Stimulated activated CD4-positive, alpha-beta T cell treated with anti-CD3 and anti-CD28 coated beads, Interleukin-2, amount 100 ng/mL, for 48 hours (primary cell): ENCODE data around the gene TCF4.

Source experiments
- DNase-seq, 2 donors: peaks; one replicate each; pipeline ENCODE4 v3.0.0-alpha.2; 2020

Gene TCF4

DNA sequence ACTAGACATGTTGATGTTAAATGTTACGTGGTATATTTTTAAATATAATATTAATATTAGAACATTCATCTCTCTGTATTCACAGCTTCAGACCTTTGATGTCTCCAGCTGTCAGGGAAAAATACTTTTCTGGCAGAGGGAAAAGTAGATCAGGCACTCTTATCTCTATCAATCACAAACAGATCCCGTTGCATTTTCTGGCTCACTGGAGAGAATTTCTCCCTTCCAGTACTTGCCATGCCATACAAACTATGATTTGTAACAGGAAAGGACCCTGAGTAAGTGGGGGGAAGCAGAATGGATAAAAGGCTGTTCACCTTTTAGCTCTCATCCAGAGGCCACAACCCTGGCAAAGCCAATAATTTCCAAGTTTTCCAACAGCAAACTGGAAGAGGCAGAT is 158.0 kb downstream of the TCF4 start:
- no peak for DNase-seq

DNA sequence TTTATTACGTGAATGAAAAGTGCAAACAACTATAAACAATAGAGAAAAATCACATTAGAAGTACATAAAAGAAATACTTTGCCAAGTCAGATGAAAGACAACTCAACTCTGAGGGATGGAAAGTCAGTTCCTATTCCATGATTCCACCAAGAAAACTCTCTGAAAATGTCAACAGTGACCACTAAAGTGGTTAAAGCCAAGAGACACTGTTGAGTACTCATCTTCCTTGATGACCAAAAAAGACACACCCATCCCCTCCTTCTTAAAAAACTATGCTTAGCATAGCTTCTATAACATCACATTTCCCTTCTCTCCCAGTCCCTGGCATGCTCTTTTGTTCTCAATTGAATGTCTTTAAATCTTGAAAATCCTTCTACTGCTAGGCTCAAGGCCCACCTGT is 160.0 kb downstream of the TCF4 start:
- no peak for DNase-seq

- no peak for DNase-seq
These were observed 162.3 kb downstream of the TCF4 start for GRCh38 chr18:55425698-55426097.

DNA sequence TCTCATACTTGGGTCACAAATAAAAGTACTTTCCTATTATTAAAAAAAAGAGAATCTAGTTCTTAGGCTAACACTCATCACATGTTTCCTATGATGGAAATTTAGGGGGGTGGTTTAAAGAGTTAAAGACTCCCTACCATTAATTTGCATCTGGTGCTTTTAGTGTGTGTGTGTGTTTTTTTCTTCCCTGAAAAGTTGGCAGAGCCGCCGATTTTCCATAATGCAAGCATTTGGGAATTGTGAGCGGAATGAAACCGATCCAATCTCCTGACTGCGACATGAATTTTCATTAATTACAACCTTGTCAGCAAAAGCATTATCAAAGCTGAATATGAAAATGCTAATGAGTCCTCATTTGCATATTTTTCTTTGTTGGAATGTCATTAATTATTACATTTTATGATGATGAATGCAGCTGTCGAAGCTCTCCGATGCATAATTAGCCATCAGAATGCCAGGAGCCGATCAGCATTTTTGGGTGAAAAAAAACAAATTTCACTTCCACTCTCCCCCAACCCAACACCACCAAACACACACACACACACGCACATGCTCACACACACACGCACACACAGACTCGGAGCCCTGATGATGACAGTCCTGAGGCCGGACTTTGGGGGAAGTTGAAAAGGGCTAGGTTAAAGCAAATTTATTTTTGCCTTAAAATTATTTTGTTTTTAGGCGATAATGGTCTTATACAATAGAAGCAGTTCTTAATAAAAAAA is 165.4 kb downstream of the TCF4 start:
- no peak for DNase-seq

- DNase-seq = no peak
These were observed 166.2 kb downstream of the TCF4 start for GRCh38 chr18:55421615-55422419.

DNA sequence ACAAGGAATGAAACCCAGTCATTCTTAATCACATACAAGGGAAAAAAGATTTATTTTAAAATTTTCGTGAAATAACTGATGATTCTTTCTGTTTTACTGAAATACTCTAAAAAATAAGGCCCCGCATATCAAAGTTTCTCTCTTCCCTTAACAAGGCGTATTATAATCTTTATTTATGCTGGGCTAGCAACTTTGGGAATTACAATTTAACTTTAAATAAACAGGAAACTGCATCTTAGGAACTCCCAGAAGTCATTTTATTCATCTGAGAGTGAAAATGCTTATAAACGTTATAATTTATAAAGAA is 166.7 kb downstream of the TCF4 start:
- DNase-seq = no peak

GRCh38 chr18:55420665-55421307 is 167.2 kb downstream of the TCF4 start:
- no peak for DNase-seq

GRCh38 chr18:55419947-55420664 is 167.9 kb downstream of the TCF4 start:
- no peak for DNase-seq

DNA sequence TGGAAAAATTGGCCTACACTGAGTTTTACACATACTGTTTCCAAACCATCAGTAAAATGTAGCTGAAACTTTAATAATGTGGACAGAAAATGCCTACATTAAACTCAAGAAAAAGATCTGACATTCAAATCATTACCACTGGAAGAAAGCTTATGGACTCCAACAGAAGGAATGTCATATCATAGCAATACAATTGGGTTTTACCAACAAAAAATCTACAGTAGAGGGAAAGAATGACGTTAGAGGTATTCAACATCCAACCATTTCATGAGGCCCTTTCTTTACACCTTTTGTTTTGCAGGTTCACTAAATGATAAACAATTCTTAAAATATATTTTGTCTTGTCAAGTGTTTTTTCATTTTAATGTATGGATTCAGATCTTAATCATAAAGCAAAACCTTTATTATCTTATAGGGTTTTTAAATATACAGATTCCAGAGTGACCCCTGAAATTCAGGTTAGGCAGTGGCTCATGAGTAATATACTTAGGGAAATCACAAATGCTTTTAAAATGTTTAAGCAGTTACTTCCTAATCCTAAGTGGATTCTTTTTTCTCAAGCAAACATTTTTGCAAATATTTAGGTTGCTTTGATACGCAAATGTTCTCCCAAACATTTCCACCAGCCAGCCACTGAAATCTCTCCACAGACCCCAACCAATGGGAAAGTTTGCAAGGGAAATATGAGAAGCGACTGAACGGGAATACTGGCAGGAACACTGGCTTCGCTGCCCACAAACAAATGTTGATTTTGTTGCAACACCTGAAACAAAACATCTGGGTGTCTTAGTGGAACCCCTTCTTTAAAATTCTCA is 168.7 kb downstream of the TCF4 start:
- no peak for DNase-seq

DNA sequence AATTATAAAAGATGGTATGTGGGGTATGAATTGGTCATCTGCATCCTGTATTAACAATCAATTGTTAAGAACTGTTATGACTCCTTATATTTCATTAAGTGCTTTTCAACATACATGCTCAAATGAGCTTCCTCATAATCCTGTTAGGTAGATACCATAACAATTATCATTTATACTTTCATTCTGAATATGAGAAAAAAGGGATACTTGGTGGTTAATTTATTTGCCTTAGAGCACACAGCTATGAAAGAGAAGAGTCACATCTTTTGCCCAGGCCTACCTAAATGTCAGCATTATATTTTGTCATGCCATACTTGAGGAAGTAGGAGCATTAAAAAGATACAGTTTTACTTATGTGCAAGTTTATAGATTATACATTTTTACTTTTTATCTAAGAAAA is 169.6 kb downstream of the TCF4 start:
- no peak for DNase-seq

GRCh38 chr18:55416791-55417190 is 171.2 kb downstream of the TCF4 start:
- DNase-seq = no peak

DNA sequence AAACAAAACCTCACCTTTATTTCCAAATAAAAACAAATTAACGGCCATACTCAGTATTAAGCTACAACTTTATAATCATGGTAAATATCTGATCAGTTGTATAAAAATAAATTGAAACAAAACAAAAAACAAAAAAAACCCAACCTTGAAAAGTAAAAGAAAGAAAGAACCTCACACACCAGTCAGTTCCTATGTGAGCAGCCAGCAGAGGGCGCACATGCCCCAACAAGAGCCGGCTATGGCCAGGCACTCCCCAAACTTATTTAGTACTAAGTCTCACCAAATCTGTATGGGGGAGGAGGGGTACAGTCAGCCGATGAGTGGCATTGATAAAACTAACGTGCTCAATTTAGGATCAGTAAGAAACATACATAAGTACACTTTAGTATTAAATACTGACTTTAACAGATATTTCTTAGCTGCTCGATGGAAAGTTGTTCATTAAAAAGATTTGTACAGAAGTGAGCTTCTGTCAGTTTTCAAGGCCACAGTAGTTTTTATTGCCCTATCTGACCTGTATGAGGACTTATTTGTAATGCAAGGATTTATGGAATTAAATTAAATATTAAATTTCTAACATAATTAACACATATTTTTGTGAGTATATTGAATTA is 172.6 kb downstream of the TCF4 start:
- peak; percentile 64 to 72 for DNase-seq

DNA sequence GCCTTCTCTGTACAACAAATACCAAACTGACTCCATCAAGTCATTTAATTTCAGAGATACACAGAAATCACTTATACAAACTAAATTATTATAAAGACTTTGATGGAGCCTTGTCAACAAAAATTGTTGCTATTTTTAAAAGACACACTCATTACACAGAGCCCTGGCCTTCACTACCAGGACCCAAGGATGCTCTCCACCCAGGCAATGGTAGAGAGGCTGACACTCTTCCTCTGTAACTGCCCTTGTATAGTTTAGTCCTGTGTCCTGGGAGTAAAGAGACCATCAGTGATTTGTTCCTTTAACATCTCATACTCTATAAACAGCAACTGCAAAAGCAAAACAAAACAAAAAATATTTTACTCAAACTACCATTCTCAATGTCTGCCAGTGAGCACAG is 173.5 kb downstream of the TCF4 start:
- no peak for DNase-seq

DNA sequence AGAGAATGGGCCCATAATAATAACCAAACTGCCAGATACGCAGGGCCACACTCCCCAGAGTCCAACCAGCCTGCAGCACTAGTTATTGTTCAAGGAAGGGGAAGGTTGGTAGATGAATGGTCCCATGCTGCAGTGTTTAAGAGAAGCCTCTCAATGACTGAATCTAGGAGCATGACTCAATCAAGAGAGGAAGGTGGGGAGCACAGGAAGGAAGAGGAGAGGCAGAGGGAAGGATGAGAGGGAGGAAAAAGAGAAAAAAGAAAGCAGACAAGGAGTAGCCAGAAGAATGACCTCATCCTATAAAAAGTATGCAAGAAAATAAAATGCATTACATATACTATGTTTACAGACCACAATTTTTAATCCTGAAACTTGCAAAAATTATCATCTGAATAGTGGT is 174.5 kb downstream of the TCF4 start:
- no peak for DNase-seq

- DNase-seq = no peak
These were observed 180.0 kb downstream of the TCF4 start for GRCh38 chr18:55407774-55408535.

- DNase-seq = no peak
These were observed 180.8 kb downstream of the TCF4 start for GRCh38 chr18:55407191-55407590.

GRCh38 chr18:55406451-55406991 is 181.5 kb downstream of the TCF4 start:
- DNase-seq = no peak

DNA sequence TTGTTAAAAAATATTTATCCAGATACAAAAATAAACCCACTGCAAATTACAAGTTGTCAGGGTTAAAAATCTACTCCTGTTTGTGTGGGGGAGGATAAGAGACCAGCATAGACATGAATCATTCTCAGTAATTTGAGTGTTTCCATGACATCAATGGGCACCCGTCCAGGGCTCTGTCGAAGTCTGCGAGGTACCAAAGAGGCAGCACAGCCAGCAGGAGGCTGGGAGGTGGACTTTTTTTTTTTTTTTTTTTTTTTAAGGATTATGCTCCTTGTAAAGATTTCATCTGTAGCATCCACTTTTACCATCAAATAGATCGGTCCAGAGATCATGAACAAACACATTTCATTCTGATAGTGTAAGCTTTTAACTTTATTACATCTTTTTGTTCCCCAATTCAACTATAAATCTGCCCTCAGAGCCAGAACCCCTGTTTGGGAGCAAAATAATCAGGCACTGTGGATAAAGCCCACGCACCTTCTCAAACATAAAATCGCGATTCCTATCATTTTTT is 182.0 kb downstream of the TCF4 start:
- DNase-seq = no peak

DNA sequence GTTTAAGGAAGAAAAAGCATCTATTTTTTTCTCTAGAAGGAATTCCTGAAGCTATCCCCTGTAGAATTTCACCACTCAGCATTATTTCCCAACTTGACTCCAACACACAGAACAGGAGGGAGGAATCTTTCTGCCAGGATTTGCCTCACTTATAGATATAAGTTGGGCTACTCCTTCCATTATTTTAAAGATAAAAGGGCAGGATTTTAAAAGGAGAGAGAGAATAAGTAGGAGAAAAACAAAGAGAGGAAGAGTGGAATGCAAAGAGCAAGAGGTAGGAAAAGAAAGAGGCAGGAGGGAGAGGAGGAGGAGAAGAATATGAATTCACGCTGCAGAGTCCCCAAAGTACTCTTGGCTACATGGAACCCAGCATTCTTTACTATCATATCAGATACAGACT is 182.5 kb downstream of the TCF4 start:
- no peak for DNase-seq

DNA sequence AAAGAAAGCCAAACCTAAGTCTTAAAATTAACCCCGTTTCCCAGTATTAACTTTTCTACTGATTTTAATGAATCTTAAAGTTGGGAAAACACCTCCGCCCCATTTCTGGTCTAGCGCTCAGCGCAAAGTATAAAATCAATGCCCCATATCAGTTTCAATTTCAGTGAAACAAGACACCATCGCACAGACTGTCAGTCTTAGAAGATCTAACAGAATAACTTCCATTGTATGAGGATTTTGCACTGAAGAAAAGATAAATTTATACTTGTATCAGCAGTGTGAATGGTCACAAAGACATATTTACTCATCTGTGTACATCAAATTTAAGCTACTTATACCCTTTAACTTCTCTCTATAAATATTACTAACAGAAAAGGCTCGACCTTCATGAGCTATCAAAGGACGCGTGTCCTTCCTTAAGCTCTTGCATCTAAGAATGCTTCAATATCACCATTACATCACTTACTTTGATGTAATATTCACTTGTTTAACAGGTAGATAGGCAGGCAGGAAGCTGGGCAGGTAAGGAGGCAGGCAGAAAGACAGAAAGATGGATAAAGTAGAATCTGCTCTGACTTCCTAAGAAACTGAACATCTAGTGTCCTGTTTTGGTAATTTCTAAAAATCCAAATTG is 183.0 kb downstream of the TCF4 start:
- DNase-seq = no peak
